ENCODE data around the gene SPECC1L.
"Not testable (repeated sequence)": the region's sequence is repeated elsewhere in the genome, so short reads cannot be mapped to it uniquely, and the experiment has no call there.

The SPECC1L gene

GRCh38 chr22:24287801-24288200, 17.2 kb downstream of the SPECC1L start:
- not testable (repeated sequence) for DNase-seq (ENCODE audit: low read depth in 2 of 2)

GRCh38 chr22:24289114-24289513, 18.5 kb downstream of the SPECC1L start:
- DNase-seq (ENCODE audit: low read depth in 2 of 2), result peak; percentile 85 to 86

GRCh38 chr22:24289741-24290163, 19.1 kb downstream of the SPECC1L start:
- DNase-seq (ENCODE audit: low read depth in 2 of 2), result no peak

- DNase-seq (ENCODE audit: low read depth in 2 of 2), result peak; percentile 17 to 20
Observed at GRCh38 chr22:24290459-24290858, 19.8 kb downstream of the SPECC1L start.

- no peak for DNase-seq (ENCODE audit: low read depth in 2 of 2)
Observed at GRCh38 chr22:24291515-24292201, 21.0 kb downstream of the SPECC1L start.

- not testable (repeated sequence) for DNase-seq (ENCODE audit: low read depth in 2 of 2)
Observed at GRCh38 chr22:24292202-24292830, 21.7 kb downstream of the SPECC1L start.

- DNase-seq (ENCODE audit: low read depth in 2 of 2), result not testable (repeated sequence)
Observed at GRCh38 chr22:24294913-24295312, 24.3 kb downstream of the SPECC1L start.

GRCh38 chr22:24298497-24299155, 28.0 kb downstream of the SPECC1L start:
- DNase-seq (ENCODE audit: low read depth in 2 of 2), result not testable (repeated sequence)

GRCh38 chr22:24300522-24300921, 29.9 kb downstream of the SPECC1L start:
- DNase-seq (ENCODE audit: low read depth in 2 of 2), result not testable (repeated sequence)

GRCh38 chr22:24302591-24302990, 32.0 kb downstream of the SPECC1L start:
- no peak for DNase-seq (ENCODE audit: low read depth in 2 of 2)

- no peak for DNase-seq (ENCODE audit: low read depth in 2 of 2)
Observed at GRCh38 chr22:24303007-24303406, 32.4 kb downstream of the SPECC1L start.

- no peak for DNase-seq (ENCODE audit: low read depth in 2 of 2)
Observed at GRCh38 chr22:24304062-24304675, 33.5 kb downstream of the SPECC1L start.

GRCh38 chr22:24305260-24305692, 34.6 kb downstream of the SPECC1L start:
- DNase-seq (ENCODE audit: low read depth in 2 of 2), result no peak

GRCh38 chr22:24310969-24311368, 40.3 kb downstream of the SPECC1L start:
- no peak for DNase-seq (ENCODE audit: low read depth in 2 of 2)

GRCh38 chr22:24315367-24315966, 44.8 kb downstream of the SPECC1L start:
- DNase-seq (ENCODE audit: low read depth in 2 of 2), result peak; percentile 57

GRCh38 chr22:24316264-24316663, 45.6 kb downstream of the SPECC1L start:
- not testable (repeated sequence) for DNase-seq (ENCODE audit: low read depth in 2 of 2)

- DNase-seq (ENCODE audit: low read depth in 2 of 2), result not testable (repeated sequence)
Observed at GRCh38 chr22:24317511-24317910, 46.9 kb downstream of the SPECC1L start.

- no peak for DNase-seq (ENCODE audit: low read depth in 2 of 2)
Observed at GRCh38 chr22:24319451-24319850, 48.8 kb downstream of the SPECC1L start.

- DNase-seq (ENCODE audit: low read depth in 2 of 2), result no peak
Observed at GRCh38 chr22:24321999-24322398, 51.4 kb downstream of the SPECC1L start.

- DNase-seq (ENCODE audit: low read depth in 2 of 2), result no peak
Observed at GRCh38 chr22:24322522-24322921, 51.9 kb downstream of the SPECC1L start.

- no peak for DNase-seq (ENCODE audit: low read depth in 2 of 2)
Observed at GRCh38 chr22:24323233-24323632, 52.6 kb downstream of the SPECC1L start.

GRCh38 chr22:24323695-24324094, 53.1 kb downstream of the SPECC1L start:
- no peak for DNase-seq (ENCODE audit: low read depth in 2 of 2)
